Neural cell (in vitro differentiated cells): Measurements from ENCODE around the gene HOXC10. TPM values are rescaled to one million over a fixed set of nuclear protein-coding genes. Genes with fewer than 3 reads are reported as not detected.

Source experiments
- H2AFZ ChIP-seq: fragments of 200-600, 300-800 bp; sonication (generic), shearing (Covaris generic); 2 replicates; pipeline ENCODE4 v1.6.0; 2014; ENCODE audit warnings: low read depth, mild to moderate bottlenecking, antibody characterized with exemption, low read length, moderate library complexity
- H3F3A ChIP-seq: fragments of 200-600 bp; shearing (Covaris generic); 2 replicates; pipeline ENCODE4 v1.6.1; 2016; ENCODE audit warnings: mild to moderate bottlenecking, moderate library complexity, mixed read lengths, antibody characterized with exemption, low read length; ENCODE audit not compliant: insufficient read depth, poor library complexity, severe bottlenecking
- H3K27ac ChIP-seq: fragments of 200-600, 300-800 bp; sonication (generic), shearing (Covaris generic); 2 replicates; pipeline ENCODE4 v1.5.1; 2014; ENCODE audit warnings: mild to moderate bottlenecking, low read length, moderate library complexity
- H3K27me3 ChIP-seq: fragments of 300-800, 200-600 bp; sonication (generic), shearing (Covaris generic); 2 replicates; pipeline ENCODE4 v1.6.0; 2014; ENCODE audit warnings: mild to moderate bottlenecking, low read depth, low read length, moderate library complexity; ENCODE audit not compliant: insufficient read depth
- H3K36me3 ChIP-seq: fragments of 300-800, 200-600 bp; sonication (generic), shearing (Covaris generic); 2 replicates; pipeline ENCODE4 v1.5.1; 2014; ENCODE audit warnings: mild to moderate bottlenecking, antibody characterized with exemption, low read length, moderate library complexity; ENCODE audit not compliant: insufficient read depth
- H3K4me2 ChIP-seq: fragments of 300-800, 200-600 bp; sonication (generic), shearing (Covaris generic); 2 replicates; pipeline ENCODE4 v1.6.0; 2014; ENCODE audit warnings: mild to moderate bottlenecking, low read length
- H3K4me3 ChIP-seq: fragments of 300-800, 200-600 bp; sonication (generic), shearing (Covaris generic); 2 replicates; pipeline ENCODE4 v1.5.1; 2014; ENCODE audit warnings: mild to moderate bottlenecking, low read length, moderate library complexity
- H3K79me2 ChIP-seq: fragments of 200-600 bp; shearing (Covaris generic); replicated peaks from 2 replicates; pipeline ENCODE4 v1.6.0; 2014; ENCODE audit warnings: mild to moderate bottlenecking, low read length, moderate library complexity; ENCODE audit not compliant: insufficient read depth
- H3K9ac ChIP-seq: fragments of 300-800, 200-600 bp; sonication (generic), shearing (Covaris generic); 2 replicates; pipeline ENCODE4 v1.6.1; 2016; ENCODE audit warnings: mild to moderate bottlenecking, low read length, mixed read lengths
- H3K9me2 ChIP-seq: fragments of 200-600 bp; shearing (Covaris generic); 2 replicates; pipeline ENCODE4 v1.6.1; 2016; ENCODE audit warnings: mild to moderate bottlenecking, low read length, mixed read lengths; ENCODE audit not compliant: insufficient read depth
- H3K9me3 ChIP-seq: fragments of 200-600, 300-800 bp; sonication (generic), shearing (Covaris generic); 2 replicates; pipeline ENCODE4 v1.6.1; 2016; ENCODE audit warnings: mild to moderate bottlenecking, mixed run types, low read length, moderate library complexity, mixed read lengths
- H4K20me1 ChIP-seq: fragments of 200-600 bp; shearing (Covaris generic); 2 replicates; pipeline ENCODE4 v1.6.1; 2016; ENCODE audit warnings: mild to moderate bottlenecking, mixed run types; ENCODE audit not compliant: insufficient read depth
- EP300 ChIP-seq: fragments of 450-650 bp; conservative IDR thresholded peaks from 2 replicates; pipeline ENCODE4 v1.6.1; 2014; ENCODE audit warnings: antibody characterized with exemption, mild to moderate bottlenecking, moderate library complexity; ENCODE audit not compliant: poor library complexity, severe bottlenecking
- EZH2 ChIP-seq: fragments of 200-600, 300-800 bp; shearing (Covaris generic), sonication (generic); IDR thresholded peaks from 2 replicates; pipeline ENCODE4 v1.6.1; 2014; ENCODE audit warnings: antibody characterized with exemption, low read length, borderline replicate concordance, mild to moderate bottlenecking; ENCODE audit not compliant: insufficient read depth, poor library complexity, severe bottlenecking
- MXI1 ChIP-seq: fragments of 450-650 bp; conservative IDR thresholded peaks from 2 replicates; pipeline ENCODE4 v1.6.1; 2014; ENCODE audit warnings: antibody characterized with exemption, mild to moderate bottlenecking; ENCODE audit not compliant: poor library complexity, severe bottlenecking
- POLR2AphosphoS5 ChIP-seq: IDR thresholded peaks from 2 replicates; pipeline ENCODE4 v1.6.1; 2012
- RAD21 ChIP-seq: fragments of 450-650 bp; conservative IDR thresholded peaks from 2 replicates; pipeline ENCODE4 v1.6.1; 2014; ENCODE audit warnings: antibody characterized with exemption, mild to moderate bottlenecking, moderate library complexity
- SMC3 ChIP-seq: fragments of 450-650 bp; conservative IDR thresholded peaks from 2 replicates; pipeline ENCODE4 v1.6.1; 2014; ENCODE audit warnings: antibody characterized with exemption, mild to moderate bottlenecking, moderate library complexity; ENCODE audit not compliant: poor library complexity
- TAF1 ChIP-seq: IDR thresholded peaks from 2 replicates; pipeline ENCODE4 v1.6.1; 2012; ENCODE audit warnings: low read depth
- polyA plus RNA-seq: library from polyadenylated mRNA; depleted of rRNA; stranded (reverse); fragments of >200 nt; gene quantifications from 2 replicates; pipeline ENCODE4 v1.2.3, GENCODE V29; 2014
- TF ChIP-seq, protein P1 (sequence below): fragments of 450-650 bp; IDR thresholded peaks from 2 replicates; pipeline ENCODE4 v1.5.1; 2014; ENCODE audit warnings: antibody characterized with exemption, mild to moderate bottlenecking, moderate library complexity; ENCODE audit not compliant: poor library complexity, severe bottlenecking
- TF ChIP-seq, protein P2 (sequence below): IDR thresholded peaks from 2 replicates; pipeline ENCODE4 v1.6.1; 2012; ENCODE audit warnings: borderline replicate concordance

HOXC10 gene
- polyA plus RNA-seq, 1 donor from 2014 or later: not detected

- H3K9me3 ChIP-seq: no peaks in the 10 kb centered on the region
- H3K27me3 ChIP-seq: peaks cover 100% of the 10 kb centered on the region
- no peak overlapping the region for H3K4me3 ChIP-seq
- no peak overlapping the region for H3K9ac ChIP-seq
- H3K9me2 ChIP-seq: no peaks in the 10 kb centered on the region
- H3F3A ChIP-seq: no peaks in the 10 kb centered on the region
- TF ChIP-seq SMC3: no peak
- H4K20me1 ChIP-seq: no peaks in the 10 kb centered on the region
- no peak overlapping the region for H2AFZ ChIP-seq
- H3K36me3 ChIP-seq: no peaks in the 10 kb centered on the region
- H3K27ac ChIP-seq: no peak overlapping the region
- no peak overlapping the region for H3K4me2 ChIP-seq
- H3K79me2 ChIP-seq: no peaks in the 10 kb centered on the region
These were observed 49.9 kb downstream of the HOXC10 start for GRCh38 chr12:54034785-54035310.

DNA sequence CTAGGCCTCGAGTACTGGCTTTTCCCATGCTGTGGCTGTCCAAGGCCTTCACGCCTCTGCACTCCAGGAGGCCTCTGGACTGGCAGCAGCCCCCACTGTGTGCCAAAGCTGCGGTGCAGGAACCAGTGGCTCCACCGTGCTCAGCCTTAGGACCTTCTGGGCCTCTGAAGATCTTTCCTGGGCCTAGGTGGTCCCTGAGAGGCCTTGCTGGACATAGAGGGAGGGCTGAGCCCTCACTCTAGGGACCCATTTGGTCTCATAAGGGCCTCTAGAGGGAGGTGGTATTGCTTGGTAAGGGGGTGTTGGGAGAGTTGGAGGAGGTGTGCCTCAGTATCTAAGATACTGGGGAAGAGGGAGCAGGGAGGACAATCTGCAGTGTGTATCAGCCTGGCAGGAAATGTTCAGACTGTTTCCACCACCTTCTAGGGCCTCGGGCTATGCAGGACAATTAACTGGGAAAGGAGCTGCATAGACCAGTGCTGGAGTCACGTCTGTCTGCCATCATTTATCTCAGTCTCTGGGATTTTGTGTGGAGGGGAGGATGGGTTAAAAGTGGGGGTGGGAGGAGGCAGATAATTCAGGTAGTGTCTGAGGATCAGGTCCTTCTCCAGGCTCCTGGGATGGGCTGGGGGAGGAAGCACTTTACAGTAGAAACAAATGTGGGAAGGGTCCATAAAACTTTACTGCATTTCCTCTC, 50.8 kb downstream of the HOXC10 start:
- Histone ChIP-seq H3F3A (no peaks in the 10 kb centered on the region), H3K79me2 (no peaks in the 10 kb centered on the region)

More for the DNA sequence above, 50.8 kb downstream of the HOXC10 start:
- Histone ChIP-seq H2AFZ (no peak overlapping the region), H3K9ac (no peak overlapping the region), H3K9me2 (no peaks in the 10 kb centered on the region), H3K36me3 (no peaks in the 10 kb centered on the region), H3K4me2 (no peak overlapping the region), H3K27me3 (peaks cover 100% of the 10 kb centered on the region), H4K20me1 (no peaks in the 10 kb centered on the region), H3K27ac (no peak overlapping the region), H3K4me3 (no peak overlapping the region), H3K9me3 (no peaks in the 10 kb centered on the region)
- TF ChIP-seq, protein P1, sequence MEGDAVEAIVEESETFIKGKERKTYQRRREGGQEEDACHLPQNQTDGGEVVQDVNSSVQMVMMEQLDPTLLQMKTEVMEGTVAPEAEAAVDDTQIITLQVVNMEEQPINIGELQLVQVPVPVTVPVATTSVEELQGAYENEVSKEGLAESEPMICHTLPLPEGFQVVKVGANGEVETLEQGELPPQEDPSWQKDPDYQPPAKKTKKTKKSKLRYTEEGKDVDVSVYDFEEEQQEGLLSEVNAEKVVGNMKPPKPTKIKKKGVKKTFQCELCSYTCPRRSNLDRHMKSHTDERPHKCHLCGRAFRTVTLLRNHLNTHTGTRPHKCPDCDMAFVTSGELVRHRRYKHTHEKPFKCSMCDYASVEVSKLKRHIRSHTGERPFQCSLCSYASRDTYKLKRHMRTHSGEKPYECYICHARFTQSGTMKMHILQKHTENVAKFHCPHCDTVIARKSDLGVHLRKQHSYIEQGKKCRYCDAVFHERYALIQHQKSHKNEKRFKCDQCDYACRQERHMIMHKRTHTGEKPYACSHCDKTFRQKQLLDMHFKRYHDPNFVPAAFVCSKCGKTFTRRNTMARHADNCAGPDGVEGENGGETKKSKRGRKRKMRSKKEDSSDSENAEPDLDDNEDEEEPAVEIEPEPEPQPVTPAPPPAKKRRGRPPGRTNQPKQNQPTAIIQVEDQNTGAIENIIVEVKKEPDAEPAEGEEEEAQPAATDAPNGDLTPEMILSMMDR: no peak
- no peak for TF ChIP-seq MXI1
- TF ChIP-seq SMC3: no peak
- TF ChIP-seq, protein P2, sequence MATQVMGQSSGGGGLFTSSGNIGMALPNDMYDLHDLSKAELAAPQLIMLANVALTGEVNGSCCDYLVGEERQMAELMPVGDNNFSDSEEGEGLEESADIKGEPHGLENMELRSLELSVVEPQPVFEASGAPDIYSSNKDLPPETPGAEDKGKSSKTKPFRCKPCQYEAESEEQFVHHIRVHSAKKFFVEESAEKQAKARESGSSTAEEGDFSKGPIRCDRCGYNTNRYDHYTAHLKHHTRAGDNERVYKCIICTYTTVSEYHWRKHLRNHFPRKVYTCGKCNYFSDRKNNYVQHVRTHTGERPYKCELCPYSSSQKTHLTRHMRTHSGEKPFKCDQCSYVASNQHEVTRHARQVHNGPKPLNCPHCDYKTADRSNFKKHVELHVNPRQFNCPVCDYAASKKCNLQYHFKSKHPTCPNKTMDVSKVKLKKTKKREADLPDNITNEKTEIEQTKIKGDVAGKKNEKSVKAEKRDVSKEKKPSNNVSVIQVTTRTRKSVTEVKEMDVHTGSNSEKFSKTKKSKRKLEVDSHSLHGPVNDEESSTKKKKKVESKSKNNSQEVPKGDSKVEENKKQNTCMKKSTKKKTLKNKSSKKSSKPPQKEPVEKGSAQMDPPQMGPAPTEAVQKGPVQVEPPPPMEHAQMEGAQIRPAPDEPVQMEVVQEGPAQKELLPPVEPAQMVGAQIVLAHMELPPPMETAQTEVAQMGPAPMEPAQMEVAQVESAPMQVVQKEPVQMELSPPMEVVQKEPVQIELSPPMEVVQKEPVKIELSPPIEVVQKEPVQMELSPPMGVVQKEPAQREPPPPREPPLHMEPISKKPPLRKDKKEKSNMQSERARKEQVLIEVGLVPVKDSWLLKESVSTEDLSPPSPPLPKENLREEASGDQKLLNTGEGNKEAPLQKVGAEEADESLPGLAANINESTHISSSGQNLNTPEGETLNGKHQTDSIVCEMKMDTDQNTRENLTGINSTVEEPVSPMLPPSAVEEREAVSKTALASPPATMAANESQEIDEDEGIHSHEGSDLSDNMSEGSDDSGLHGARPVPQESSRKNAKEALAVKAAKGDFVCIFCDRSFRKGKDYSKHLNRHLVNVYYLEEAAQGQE: no peak
- no peak for TF ChIP-seq EP300
- no peak for TF ChIP-seq RAD21
- TF ChIP-seq EZH2: no peak
- TF ChIP-seq POLR2AphosphoS5: no peak
- TF ChIP-seq TAF1: no peak
